H1 (cell line): ENCODE measurements around the gene SP7. TPM values are rescaled to one million over a fixed set of nuclear protein-coding genes. Genes with fewer than 3 reads are reported as not detected.

Experiments used
- ASH2L ChIP-seq: fragments of 200-600, 300-600 bp; sonication (generic); IDR thresholded peaks from one replicate; pipeline ENCODE4 v1.7.1; 2017; ENCODE audit warnings: low read length
- BCL11A ChIP-seq, 2 experiments: IDR thresholded peaks; one replicate each; pipeline ENCODE4 v1.6.1; 2011; ENCODE audit warnings: low read depth in 2 of 2, low read length in 2 of 2, mild to moderate bottlenecking in 2 of 2
- BRCA1 ChIP-seq: IDR thresholded peaks from 2 replicates; pipeline ENCODE4 v1.6.1; 2012; ENCODE audit warnings: low read depth, low read length, improper control_type of control experiment
- CEBPB ChIP-seq: IDR thresholded peaks from 2 replicates; pipeline ENCODE4 v1.6.1; 2012; ENCODE audit warnings: low read depth, low read length
- CHD1 ChIP-seq: IDR thresholded peaks from 2 replicates; pipeline ENCODE4 v1.6.1; 2012; ENCODE audit warnings: low read depth, low read length, improper control_type of control experiment
- CHD2 ChIP-seq: IDR thresholded peaks from 2 replicates; pipeline ENCODE4 v1.6.1; 2012; ENCODE audit warnings: low read length, improper control_type of control experiment
- E2F6 ChIP-seq: IDR thresholded peaks from 2 replicates; pipeline ENCODE4 v1.6.1; 2012; ENCODE audit warnings: inconsistent platforms
- EGR1 ChIP-seq: IDR thresholded peaks from 2 replicates; pipeline ENCODE4 v1.6.1; 2011; ENCODE audit warnings: low read depth, low read length, borderline replicate concordance
- EZH2 ChIP-seq: fragments of 200-600 bp; sonication (generic); IDR thresholded peaks from 2 replicates; pipeline ENCODE4 v1.7.1; 2012; ENCODE audit warnings: low read depth, mild to moderate bottlenecking, moderate library complexity, low read length, inconsistent platforms; ENCODE audit not compliant: severe bottlenecking
- HDAC2 ChIP-seq, 2 experiments: fragments of 300-600 bp in 1 of 2; sonication (generic) in 1 of 2; IDR thresholded peaks; 2 replicates each; pipeline ENCODE4 v1.6.1; 2011 to 2012; ENCODE audit warnings: low read depth in 2 of 2, low read length in 2 of 2, mild to moderate bottlenecking in 2 of 2, moderate library complexity in 2 of 2, borderline replicate concordance in 1 of 2, inconsistent platforms in 1 of 2
- KDM1A ChIP-seq: fragments of 200-600, 300-600 bp; sonication (generic); IDR thresholded peaks from 2 replicates; pipeline ENCODE4 v1.7.1; 2016; ENCODE audit warnings: mild to moderate bottlenecking, low read length, borderline replicate concordance
- MAFK ChIP-seq: IDR thresholded peaks from 2 replicates; pipeline ENCODE4 v1.6.1; 2012; ENCODE audit warnings: low read depth, mild to moderate bottlenecking, improper control_type of control experiment, low read length
- PHF8 ChIP-seq: fragments of 200-600 bp; sonication (generic); conservative IDR thresholded peaks from 2 replicates; pipeline ENCODE4 v1.7.1; 2012; ENCODE audit warnings: low read depth, mild to moderate bottlenecking, inconsistent platforms, low read length, moderate library complexity
- RFX5 ChIP-seq: IDR thresholded peaks from 2 replicates; pipeline ENCODE4 v1.6.1; 2011; ENCODE audit warnings: low read depth, low read length, improper control_type of control experiment, borderline replicate concordance
- SIN3A ChIP-seq, 2 experiments: IDR thresholded peaks in 1 of 2; conservative IDR thresholded peaks in 1 of 2; 2 replicates each; pipeline ENCODE4 v1.6.1; 2011 to 2012; ENCODE audit warnings: low read length in 2 of 2, improper control_type of control experiment in 1 of 2, low read depth in 1 of 2, mild to moderate bottlenecking in 1 of 2
- SIRT6 ChIP-seq: IDR thresholded peaks from one replicate; pipeline ENCODE4 v1.7.1; 2012; ENCODE audit warnings: low read length, inconsistent platforms
- SIX5 ChIP-seq: IDR thresholded peaks from 2 replicates; pipeline ENCODE4 v1.6.1; 2011; ENCODE audit warnings: mild to moderate bottlenecking, low read depth, low read length
- SP2 ChIP-seq: IDR thresholded peaks from 2 replicates; pipeline ENCODE4 v1.6.1; 2012; ENCODE audit warnings: mild to moderate bottlenecking, low read length, inconsistent platforms
- SP4 ChIP-seq: IDR thresholded peaks from 2 replicates; pipeline ENCODE4 v1.6.1; 2012; ENCODE audit warnings: low read length, inconsistent platforms
- TAF1 ChIP-seq: IDR thresholded peaks from 2 replicates; pipeline ENCODE4 v1.6.1; 2011; ENCODE audit warnings: mild to moderate bottlenecking, low read depth, low read length
- TCF12 ChIP-seq: IDR thresholded peaks from 2 replicates; pipeline ENCODE4 v1.6.1; 2011; ENCODE audit warnings: low read depth, mild to moderate bottlenecking, low read length
- polyA plus RNA-seq, 7 experiments: library from polyadenylated mRNA; depleted of rRNA in 3 of 7; stranded (reverse) in 5 of 7; unstranded in 2 of 7; fragments of >200 nt in 5 of 7; fragments of 200-250 nt in 2 of 7; gene quantifications; 1 replicate in 5 of 7; 2 replicates in 1 of 7; 4 replicates in 1 of 7; pipeline versions ENCODE4 v1.2.1 to v1.2.3, GENCODE V29; 2011 to 2013; ENCODE audit warnings: missing spikeins in 2 of 7, mixed read lengths in 2 of 7
- total RNA-seq: library from RNA; stranded (reverse); fragmentation: NEBNext Ultra II Directional; extraction: Animal tissue kit (Norgen Biotek cat#: 25700); gene quantifications from 2 replicates; pipeline ENCODE4 v1.2.1, GENCODE V29; 2021
- TF ChIP-seq, protein P1 (sequence below), 3 experiments: IDR thresholded peaks; 1 replicate in 2 of 3; 2 replicates in 1 of 3; pipeline versions ENCODE4 v1.5.1 to v1.6.1; 2011; ENCODE audit warnings: low read length in 3 of 3, mild to moderate bottlenecking in 3 of 3, inconsistent platforms in 2 of 3, low read depth in 1 of 3, moderate library complexity in 1 of 3; ENCODE audit not compliant: insufficient read depth in 1 of 3; ENCODE audit errors: control extremely low read depth in 1 of 3

The SP7 gene
- total and polyA plus RNA-seq, 2 of the 8 experiments (the other 6 are each of a cell fraction or from before 2014, with no cell fraction given): 0.12 to 0.13 TPM

DNA sequence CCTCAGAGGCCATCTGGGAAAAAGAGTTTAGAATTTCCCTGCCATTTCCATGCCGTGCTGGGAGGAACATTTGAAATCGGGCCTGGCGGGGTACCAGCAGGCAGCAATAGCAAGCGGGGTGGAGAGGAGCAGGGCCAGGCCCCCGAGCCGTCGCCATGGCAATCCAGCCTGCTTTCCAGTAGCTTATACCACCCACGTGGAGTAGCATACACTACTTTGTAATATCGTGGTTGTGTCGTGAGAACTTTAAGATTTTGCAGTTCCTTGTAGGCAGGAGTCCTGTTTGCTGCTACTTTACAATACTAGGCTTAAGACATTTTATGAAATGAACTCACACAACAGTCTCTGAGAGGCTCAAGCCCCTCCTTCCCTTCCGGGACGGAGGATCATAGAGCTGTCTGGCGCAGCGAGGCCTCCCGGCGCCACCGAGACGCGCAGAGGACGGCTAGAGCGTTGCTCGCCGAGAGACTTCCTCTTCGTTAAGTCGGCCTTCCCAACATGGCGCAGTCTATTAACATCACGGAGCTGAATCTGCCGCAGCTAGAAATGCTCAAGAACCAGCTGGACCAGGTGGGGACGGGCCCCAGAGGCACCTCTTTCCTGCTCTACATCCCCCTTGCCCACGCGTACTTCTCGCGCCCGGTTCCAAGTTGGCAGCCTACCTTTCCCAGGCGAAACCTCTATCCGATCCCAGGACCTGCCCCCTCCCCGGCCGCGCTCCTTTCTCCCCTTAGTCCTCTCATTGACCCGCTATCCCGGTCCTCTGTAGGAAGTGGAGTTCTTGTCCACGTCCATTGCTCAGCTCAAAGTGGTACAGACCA lies 40.9 kb downstream of the SP7 start, which contains the start of gene PFDN5 (continued):
- TF ChIP-seq SIX5 (no peak), HDAC2 (IDR thresholded peaks at IDR 0.05; ENCODE audit: borderline replicate concordance in 1 of 2, low read depth in 2 of 2, low read length in 2 of 2) (no peak; a peak in 1 of 4 replicates), ASH2L (peak; percentile 54), E2F6 (0 out of 2 replicates have a peak, but pooled peaks have one; percentile 18), TAF1 (peak; percentile 95), KDM1A (no peak), SIN3A (conservative IDR thresholded peaks at IDR 0.05 in 1 of 2, IDR thresholded peaks at IDR 0.05 in 1 of 2; ENCODE audit: low read depth in 1 of 2, low read length in 2 of 2) (peak; percentile 71 to 75; a peak in 2 of 4 replicates), CHD2 (no peak), SIRT6 (no peak), TCF12 (no peak), RFX5 (no peak), CHD1 (no peak), PHF8 (peak; percentile 79), EGR1 (peak; percentile 89), BRCA1 (no peak), SP2 (peak; percentile 94), MAFK (no peak), EZH2 (no peak), SP4 (no peak), BCL11A (IDR thresholded peaks at IDR 0.05; ENCODE audit: low read depth in 2 of 2, low read length in 2 of 2) (no peak), CEBPB (no peak)
- TF ChIP-seq, protein P1, sequence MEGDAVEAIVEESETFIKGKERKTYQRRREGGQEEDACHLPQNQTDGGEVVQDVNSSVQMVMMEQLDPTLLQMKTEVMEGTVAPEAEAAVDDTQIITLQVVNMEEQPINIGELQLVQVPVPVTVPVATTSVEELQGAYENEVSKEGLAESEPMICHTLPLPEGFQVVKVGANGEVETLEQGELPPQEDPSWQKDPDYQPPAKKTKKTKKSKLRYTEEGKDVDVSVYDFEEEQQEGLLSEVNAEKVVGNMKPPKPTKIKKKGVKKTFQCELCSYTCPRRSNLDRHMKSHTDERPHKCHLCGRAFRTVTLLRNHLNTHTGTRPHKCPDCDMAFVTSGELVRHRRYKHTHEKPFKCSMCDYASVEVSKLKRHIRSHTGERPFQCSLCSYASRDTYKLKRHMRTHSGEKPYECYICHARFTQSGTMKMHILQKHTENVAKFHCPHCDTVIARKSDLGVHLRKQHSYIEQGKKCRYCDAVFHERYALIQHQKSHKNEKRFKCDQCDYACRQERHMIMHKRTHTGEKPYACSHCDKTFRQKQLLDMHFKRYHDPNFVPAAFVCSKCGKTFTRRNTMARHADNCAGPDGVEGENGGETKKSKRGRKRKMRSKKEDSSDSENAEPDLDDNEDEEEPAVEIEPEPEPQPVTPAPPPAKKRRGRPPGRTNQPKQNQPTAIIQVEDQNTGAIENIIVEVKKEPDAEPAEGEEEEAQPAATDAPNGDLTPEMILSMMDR (IDR thresholded peaks at IDR 0.05; ENCODE audit: control extremely low read depth in 1 of 3, insufficient read depth in 1 of 3, low read depth in 1 of 3, low read length in 3 of 3): no peak
